HuH-7.5 (cell line): Measurements from ENCODE around the gene CLEC4C.
"Not testable (repeated sequence)": the region's sequence is repeated elsewhere in the genome, so short reads cannot be mapped to it uniquely, and the experiment has no call there.

Source experiments
- DNase-seq: peaks from one replicate; pipeline ENCODE4 v3.0.0; 2011; ENCODE audit warnings: low spot score

CLEC4C gene

DNA sequence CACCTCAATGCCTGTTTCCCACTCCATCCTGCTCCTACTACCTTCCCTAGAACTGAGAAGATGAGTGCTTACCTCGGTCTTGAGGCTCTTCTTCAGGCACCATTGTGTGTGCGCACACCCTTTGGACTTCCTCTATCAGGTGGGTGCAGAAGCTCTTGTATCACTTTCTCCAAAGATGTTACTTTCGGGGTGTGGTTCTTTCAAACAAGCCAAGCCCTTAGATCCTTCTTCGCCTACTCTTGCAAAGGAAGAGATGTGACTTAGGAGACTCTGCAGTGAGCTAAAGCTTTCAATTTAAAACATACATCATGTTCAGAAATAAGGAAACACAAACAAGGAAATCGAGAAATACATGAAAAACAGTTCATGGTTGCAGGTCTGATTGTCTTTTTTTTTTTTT is at the start of gene CLEC4C:
TSS of gene CLEC4C (minus strand) at position 130 of the 400 bp plus-strand sequence. CDS start at position 103, 27 bp downstream.
- DNase-seq: no peak

GRCh38 chr12:7793211-7793610 is 46.0 kb upstream of the CLEC4C start:
- DNase-seq: no peak

DNA sequence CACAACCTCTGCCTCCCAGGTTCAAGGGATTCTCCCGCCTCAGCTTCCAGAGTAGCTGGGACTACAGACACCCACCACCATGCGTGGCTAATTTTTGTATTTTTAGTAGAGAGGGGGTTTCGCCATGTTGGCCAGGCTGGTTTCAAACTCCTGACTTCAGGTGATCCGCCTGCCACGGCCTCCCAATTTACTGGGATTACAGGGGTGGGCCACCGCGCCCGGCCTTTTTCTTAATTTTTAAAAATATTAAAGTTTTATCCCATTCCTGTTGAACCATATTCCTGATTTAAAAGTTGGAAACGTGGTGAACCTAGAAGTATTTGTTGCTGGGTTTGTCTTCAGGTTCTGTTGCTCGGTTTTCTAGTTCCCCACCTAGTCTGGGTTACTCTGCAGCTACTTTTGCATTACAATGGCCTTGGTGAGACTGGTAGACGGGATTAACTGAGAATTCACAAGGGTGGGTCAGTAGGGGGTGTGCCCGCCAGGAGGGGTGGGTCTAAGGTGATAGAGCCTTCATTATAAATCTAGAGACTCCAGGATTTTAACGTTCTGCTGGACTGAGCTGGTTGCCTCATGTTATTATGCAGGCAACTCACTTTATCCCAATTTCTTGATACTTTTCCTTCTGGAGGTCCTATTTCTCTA is 41.8 kb upstream of the CLEC4C start, which contains the start of gene NANOG:
TSS of gene NANOG (plus strand) at position 519 of the 645 bp plus-strand sequence. CDS start 213 bp downstream, outside the sequence.
- DNase-seq: not testable (repeated sequence)

- no peak for DNase-seq
Observed at GRCh38 chr12:7788294-7788660, 41.1 kb upstream of the CLEC4C start.

DNA sequence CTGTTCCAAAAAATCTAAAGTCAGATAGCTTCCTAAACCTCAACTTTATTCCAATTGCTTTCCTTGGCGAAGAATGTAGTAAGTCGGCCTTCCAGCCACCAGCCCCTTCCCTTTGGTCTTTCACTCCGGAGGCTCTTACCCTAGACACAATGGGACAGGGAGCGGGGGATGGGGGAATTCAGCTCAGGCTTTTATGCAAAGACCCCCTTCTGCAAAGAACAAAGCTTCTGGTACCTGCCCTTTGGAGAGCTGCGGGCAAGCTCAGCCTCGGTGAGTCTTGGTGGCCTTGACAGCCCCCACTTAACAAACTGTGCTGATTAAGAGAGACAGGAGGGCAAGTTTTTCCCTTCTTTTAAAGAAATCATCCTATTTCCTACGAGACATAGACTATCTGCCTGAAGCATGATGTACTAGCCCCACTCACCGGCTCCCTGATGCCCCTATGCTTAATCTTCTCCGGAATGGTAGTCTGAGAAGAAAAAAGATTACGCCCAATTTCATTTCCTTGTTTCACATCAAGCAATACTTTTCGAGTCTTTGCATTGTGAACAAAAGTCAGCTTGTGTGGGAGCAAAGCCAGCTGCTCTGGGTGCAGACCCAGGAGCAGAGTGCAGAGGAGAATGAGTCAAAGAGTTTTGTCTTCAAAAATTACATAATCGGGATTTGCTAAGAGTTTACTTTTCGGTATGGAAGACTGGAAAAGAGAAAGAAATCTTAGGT is 40.6 kb upstream of the CLEC4C start:
- no peak for DNase-seq

DNA sequence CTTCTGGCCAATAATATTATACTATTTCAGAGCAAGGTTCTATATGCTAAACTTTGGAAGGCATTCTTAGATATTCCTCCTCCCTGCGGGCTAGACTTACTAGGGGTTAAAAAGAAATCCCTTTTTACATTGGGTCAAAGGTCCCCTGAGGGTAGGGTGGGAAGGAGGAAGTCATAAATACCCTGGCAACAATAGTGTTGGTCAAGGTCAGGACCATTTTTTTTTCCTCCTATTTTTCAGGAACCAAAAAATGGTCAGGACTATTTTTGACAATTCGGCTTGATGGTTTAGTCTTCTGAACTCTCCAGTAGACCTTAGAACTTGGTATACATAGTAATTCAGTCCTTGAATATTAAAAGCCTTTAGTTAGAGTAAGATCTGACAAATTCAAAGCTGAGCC is 37.5 kb upstream of the CLEC4C start:
- DNase-seq: no peak

GRCh38 chr12:7783433-7783832 is 36.3 kb upstream of the CLEC4C start:
- not testable (repeated sequence) for DNase-seq

GRCh38 chr12:7782055-7782454 is 34.9 kb upstream of the CLEC4C start:
- no peak for DNase-seq

DNA sequence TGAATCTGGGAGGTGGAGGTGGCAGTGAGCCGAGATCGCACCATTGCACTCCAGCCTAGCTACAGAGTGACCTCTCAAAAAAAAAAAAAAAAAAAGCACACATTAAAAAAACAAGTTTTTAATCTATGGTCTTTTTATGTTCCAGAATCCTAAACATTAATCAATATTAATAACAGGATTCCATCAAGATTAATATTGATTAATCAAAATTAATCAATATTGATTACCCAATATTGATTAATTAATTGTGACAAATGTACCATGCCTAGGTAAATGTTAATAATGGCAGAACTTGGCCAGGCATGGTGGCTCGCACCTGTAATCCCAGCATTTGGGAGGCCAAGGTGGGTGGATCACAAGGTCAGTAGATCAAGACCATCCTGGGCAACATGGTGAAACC is 34.1 kb upstream of the CLEC4C start:
- no peak for DNase-seq

DNA sequence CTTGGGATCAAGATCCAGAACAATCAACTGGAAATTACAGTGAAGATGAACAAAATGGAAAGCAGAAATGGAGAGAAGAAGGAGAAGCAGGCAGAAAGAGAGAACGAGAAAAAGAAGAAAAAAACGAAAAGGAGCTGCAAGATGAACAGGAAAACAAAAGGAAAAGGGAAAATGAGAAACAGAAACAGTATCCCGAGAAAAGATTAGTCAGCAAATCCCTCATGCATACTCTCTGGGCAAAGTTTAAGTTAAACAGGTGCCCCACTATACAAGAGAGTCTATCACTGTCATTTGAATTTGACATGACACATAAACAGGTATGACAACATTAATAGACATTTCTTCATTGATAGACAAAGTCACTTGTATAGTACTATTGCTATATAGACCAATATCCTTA is 22.8 kb upstream of the CLEC4C start:
- no peak for DNase-seq

DNA sequence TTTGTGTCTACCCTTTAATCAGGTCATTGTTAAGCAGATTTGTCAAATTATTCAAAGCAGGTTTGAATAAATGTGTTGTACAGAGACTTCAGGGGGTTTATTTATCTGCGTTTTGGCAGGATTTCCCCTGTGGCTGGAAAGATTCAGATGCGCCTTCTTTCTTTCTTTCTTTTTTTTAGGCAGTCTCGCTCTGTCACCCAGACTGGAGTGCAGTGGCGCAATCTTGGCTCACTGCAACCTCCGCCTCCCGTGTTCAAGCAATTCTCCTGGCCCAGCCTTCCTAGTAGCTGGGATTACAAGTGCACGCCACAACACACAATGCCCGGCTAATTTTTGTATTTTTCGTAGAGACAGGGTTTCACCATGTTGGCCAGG is 11.6 kb upstream of the CLEC4C start:
- no peak for DNase-seq

DNA sequence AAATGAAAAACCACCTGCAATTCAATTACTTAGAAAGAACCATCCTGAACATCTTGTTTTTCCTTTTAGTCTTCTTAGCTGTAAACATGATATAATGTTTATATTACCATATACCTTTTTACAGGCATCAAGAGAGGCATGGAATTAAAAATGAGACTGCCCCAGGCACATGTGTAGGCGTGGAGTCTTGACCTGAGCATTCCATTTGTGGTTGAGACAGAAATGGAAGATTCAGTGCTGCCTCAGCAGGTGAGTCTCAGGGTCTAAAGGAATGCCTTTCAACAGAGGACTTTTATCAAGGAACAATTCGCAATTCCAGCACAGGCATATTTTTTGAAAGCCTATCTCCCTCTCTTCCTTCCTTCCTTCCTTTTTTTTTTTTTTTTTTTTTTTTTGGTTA is 9.8 kb upstream of the CLEC4C start:
- no peak for DNase-seq

DNA sequence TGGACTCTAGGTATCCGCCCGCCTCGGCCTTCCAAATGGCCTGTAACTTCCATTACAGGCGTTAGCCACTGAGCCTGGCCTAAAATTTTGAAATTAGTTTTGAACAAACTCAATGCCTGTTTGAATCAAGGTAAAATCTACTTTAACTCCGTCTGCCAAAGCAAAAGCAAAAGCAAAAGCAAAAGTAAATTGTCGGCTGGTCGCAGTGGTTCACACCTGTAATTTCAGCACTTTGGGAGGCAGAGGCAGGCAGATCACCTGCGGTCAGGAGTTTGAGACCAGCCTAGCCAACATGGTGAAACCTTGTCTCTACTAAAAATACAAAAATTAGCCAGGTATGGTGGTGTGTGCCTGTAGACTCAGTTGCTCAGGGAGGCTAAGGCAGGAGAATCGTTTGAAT is 8.5 kb upstream of the CLEC4C start:
- DNase-seq: not testable (repeated sequence)

DNA sequence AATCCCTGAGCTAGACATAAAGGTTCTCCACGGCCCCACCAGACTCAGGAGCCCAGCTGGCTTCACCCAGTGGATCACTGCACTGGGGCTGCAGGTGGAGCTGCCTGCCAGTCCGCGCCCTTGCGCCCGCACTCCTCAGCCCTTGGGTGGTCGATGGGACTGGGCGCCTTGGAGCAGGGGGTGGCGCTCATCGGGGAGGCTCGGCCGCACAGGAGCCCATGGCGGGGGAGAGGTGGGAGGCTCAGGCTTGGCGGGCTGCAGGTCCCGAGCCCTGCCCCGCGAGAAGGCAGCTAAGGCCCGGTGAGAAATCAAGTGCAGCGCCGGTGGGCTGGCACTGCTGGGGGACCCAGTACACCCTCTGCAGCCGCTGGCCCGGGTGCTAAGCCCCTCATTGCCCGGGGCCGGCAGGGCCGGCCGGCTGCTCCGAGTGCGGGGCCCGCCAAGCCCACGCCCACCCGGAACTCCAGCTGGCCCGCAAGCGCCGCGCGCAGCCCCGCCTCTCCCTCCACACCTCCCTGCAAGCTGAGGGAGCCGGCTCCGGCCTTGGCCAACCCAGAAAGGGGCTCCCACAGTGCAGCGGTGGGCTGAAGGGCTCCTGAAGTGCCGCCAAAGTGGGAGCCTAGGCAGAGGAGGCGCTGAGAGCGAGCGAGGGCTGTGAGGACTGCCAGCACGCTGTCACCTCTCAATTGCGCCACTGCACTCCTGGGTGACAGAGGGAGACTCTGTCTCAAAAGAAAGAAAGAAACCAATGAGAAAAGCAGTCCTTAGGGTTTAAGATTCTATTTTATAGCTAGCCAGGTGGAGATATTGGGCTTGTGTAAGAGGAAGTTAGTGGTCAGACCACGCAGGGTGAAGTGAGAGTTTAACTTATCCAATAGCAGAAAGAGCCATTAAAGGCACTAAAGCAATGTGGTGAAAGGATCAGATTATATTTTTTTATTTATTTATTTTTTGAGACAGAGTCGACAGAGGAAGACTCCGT is 5.1 kb upstream of the CLEC4C start:
- not testable (repeated sequence) for DNase-seq

DNA sequence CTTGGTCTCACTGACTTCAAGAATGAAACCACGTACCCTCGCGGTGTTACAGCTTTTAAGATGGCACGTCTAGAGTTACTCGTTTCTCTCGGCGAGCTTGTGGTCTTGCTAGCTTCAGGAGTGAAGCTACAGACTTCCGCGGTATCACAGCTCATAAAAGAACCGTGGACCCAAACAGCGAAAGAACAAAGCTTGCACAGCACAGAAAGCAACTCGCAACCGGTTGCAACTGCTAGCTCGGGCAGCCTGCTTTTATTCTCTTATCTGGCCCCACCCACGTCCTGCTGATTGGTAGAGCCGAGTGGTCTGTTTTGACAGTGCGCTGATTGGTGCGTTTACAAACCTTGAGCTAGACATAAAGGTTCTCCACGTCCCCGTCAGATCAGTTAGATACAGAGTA is 4.2 kb upstream of the CLEC4C start:
- DNase-seq: no peak

- no peak for DNase-seq
Observed at GRCh38 chr12:7750350-7750749, 3.2 kb upstream of the CLEC4C start.

GRCh38 chr12:7749442-7749841 is 2.3 kb upstream of the CLEC4C start:
- DNase-seq: no peak

DNA sequence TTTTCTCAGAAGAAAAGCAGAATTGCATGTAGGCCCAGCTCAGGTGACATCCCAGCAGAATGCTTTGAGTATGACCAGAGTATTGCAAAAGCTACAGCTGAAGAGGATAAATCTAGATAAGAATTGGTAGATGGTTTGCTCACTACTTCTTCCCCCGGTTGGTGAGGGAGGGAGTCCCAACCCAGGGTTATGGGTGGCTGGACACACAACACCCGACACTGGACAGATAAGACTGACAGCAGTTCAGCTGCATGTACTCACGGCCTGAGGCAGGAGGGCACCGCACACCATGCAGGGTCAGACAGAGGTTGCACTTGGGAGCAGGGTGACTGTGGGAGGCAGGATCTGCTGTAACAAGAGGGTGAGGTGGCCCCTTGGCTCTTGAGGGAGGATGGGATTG is 1.7 kb upstream of the CLEC4C start:
- DNase-seq: no peak

DNA sequence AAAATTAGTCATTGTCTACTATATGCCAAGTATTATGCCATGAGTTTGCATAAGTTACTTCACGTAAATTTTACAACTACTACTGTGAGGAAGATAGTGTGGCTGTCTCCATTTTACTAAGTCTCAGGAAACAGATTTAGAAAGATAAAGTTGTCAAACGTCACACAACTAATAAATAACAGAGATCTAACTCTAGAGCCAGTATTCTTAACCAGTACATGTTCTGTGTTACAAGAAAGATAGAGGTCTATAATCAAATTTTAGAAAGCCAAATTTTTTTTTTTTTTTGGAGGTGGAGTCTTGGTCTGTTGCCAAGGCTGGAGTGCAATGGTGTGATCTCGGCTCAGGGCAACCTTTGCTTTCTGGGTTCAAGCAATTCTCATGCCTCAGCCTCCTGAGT is 14.2 kb downstream of the CLEC4C start:
- no peak for DNase-seq

GRCh38 chr12:7731486-7731885 is 15.7 kb downstream of the CLEC4C start:
- no peak for DNase-seq

DNA sequence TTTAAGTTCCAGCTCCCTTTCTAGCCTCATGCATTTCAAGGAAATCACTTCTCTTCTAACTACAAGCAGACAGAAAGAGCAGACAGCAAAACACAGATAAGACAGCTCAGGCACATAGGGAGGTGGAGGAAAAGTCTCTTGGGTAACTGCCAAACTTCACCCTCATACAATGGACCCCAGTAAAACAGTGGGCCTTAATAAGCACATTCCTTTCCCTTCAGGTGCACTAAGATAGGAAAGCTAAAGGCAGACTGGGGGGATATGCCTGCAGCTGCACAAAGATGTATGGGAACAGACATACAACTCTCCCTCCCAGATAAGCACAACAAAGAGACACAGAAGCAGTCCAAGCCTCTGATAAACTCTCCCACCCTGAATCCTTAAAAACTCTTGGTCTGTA is 16.2 kb downstream of the CLEC4C start:
- not testable (repeated sequence) for DNase-seq

DNA sequence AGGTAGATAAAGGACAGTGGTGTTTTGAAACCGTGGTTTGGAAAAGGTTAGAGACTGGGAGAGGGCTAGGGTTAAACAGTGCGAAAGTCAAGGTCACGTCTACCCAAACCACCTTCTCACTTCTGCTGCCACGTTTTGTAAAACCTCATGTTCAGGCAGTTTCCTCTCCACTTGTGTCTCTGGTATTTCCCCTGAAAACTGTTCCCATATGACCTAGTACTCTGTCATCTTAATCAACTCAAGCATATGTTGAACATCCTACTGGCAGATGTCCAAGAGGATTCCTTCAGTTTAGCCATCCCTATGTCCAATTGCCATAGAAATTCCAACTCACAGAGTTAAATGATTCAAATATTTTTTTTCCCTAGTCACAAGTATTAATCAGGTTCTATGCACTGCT is 17.4 kb downstream of the CLEC4C start:
- no peak for DNase-seq

- no peak for DNase-seq
Observed at GRCh38 chr12:7723926-7724325, 23.2 kb downstream of the CLEC4C start.
